PC-9 (cell line): ENCODE measurements around the gene NIPAL1.

Source experiments
- EZH2 ChIP-seq: fragments of 200-600 bp; sonication (generic); IDR thresholded peaks from 2 replicates; pipeline ENCODE4 v1.8.0; 2017; ENCODE audit warnings: antibody characterized with exemption, low read depth
- TF ChIP-seq, protein P1 (sequence below): fragments of 200-600 bp; sonication (generic); conservative IDR thresholded peaks from 2 replicates; pipeline ENCODE4 v1.6.1; 2017; ENCODE audit warnings: mixed run types, antibody characterized with exemption, mild to moderate bottlenecking, moderate library complexity

DNA sequence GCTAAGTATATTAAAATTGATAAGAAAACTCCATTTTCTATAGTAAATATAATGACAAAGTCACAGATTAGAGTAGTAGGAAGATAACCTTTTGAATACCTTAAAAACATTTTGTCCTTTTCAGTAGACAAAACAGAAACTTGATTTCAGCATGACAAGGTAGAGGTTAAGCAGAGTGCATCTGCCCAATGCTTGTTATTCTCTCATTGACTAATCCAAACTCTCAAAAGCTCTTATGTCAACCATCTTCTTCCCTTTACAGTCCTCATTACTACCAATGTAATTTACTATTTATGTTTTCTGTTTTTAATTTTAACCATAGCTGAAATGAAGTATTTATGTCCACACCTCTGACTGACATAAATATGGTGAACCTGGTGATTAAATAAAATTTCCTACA is 11.1 kb downstream of the NIPAL1 start:
- TF ChIP-seq EZH2: no peak
- TF ChIP-seq, protein P1, sequence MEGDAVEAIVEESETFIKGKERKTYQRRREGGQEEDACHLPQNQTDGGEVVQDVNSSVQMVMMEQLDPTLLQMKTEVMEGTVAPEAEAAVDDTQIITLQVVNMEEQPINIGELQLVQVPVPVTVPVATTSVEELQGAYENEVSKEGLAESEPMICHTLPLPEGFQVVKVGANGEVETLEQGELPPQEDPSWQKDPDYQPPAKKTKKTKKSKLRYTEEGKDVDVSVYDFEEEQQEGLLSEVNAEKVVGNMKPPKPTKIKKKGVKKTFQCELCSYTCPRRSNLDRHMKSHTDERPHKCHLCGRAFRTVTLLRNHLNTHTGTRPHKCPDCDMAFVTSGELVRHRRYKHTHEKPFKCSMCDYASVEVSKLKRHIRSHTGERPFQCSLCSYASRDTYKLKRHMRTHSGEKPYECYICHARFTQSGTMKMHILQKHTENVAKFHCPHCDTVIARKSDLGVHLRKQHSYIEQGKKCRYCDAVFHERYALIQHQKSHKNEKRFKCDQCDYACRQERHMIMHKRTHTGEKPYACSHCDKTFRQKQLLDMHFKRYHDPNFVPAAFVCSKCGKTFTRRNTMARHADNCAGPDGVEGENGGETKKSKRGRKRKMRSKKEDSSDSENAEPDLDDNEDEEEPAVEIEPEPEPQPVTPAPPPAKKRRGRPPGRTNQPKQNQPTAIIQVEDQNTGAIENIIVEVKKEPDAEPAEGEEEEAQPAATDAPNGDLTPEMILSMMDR: no peak
